T-helper 9 cell (primary cell): ENCODE results near the gene SLC25A4.
"Not testable (repeated sequence)": the region's sequence is repeated elsewhere in the genome, so short reads cannot be mapped to it uniquely, and the experiment has no call there.

ENCODE experiments used
- DNase-seq: peaks from one replicate; pipeline ENCODE4 v3.0.0-alpha.2; 2020
- total RNA-seq, 2 donors: gene quantifications; one replicate each; lab custom pipeline; 2026; lab: John Stamatoyannopoulos, UW

SLC25A4 gene
- 6.8 to 8.6 reads per million in 2 donors for total RNA-seq

DNA sequence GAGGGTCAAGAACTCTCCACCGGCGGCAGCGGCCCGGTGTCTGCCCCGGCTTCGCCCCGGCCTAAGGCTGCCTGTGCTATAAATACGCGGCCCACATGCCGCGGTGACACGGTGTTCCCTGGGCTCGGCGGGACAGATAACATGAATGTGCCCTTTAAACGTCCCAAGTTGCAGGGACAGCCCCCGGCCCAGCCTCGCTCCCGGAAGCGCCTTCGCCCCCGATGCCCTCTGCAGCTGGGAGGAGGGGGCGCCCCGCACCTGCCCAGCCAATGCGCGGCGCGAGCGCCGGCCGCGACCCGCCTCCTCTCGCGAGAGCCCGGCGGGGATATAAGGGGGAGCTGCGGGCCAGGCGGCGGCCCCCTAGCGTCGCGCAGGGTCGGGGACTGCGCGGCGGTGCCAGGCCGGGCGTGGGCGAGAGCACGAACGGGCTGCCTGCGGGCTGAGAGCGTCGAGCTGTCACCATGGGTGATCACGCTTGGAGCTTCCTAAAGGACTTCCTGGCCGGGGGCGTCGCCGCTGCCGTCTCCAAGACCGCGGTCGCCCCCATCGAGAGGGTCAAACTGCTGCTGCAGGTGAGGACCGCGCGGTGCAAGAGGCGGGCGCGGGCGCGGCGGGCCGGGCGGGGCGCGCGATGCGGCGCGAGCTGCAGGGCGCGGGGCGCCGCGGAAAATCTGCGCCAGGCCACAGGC, at the start of gene SLC25A4:
SLC25A4 (plus strand) TSS at position 355 of the 689 bp plus-strand sequence; CDS start at position 462, 107 bp downstream.
- peak; percentile 78 for DNase-seq

DNA sequence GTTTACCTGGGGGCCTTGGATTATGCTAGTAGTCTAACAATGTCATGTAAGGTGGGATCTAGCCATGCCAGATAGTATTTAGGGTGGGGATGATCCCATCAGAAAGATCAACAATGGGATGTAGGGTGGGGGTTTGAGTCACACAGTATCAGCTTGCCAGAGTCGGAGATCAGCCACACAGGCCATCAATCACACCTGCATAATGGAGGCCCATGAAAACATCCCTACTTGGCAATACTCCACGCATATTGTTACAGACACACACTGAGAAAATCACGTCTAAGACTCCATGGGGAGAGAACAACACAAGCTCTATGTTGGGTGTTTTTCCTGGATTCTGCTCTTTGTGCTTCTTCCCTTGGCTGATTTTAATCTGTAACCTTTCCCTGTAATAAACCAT, 49.5 kb upstream of the SLC25A4 start:
- DNase-seq = no peak

DNA sequence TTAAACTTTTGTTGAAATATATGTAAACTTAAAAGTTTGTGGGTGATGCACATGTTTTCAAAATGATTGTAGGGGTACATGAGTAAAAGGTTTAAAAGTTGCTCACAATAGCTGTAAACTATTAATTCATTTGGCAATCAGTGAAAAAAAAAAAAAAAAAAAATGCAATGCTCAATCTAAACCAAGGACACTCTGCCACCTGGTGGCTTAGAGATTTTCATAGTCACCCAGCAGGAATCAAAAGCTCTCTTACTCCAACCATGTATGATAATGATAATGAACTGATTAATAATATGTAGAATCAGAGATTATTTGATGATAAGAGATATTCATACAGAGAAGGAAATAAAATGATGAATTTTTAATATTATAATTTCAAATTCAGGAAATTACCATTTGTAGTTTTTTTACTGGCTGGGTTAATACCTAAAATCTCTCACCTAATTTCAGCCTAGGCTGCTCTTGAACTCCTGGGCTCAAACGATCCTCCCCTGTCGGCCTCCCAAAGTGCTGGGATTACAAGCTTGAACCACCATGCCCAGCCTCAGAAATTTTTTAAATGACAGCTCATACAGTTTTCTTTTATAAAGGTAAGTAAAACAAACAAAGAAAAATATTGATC, 46.9 kb upstream of the SLC25A4 start:
- DNase-seq = no peak

DNA sequence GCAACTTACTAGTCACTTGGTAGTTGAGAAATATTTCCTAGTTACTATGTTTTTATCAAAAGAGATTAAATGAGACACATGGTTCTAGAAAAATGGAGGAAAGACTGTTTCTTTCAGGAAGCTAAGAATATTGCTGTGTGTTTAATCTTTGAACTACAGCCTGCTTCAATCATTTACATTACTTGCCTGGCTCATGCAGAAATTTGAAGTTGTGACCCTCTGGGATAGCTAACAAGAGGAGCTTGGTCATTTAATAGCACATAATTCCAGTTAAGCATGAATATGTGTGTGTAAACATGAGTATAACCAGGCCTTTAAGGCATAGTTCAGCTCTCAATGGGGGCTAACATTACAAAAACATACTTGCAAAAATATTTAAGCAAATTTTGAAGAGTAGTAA, 44.6 kb upstream of the SLC25A4 start:
- DNase-seq = no peak

DNA sequence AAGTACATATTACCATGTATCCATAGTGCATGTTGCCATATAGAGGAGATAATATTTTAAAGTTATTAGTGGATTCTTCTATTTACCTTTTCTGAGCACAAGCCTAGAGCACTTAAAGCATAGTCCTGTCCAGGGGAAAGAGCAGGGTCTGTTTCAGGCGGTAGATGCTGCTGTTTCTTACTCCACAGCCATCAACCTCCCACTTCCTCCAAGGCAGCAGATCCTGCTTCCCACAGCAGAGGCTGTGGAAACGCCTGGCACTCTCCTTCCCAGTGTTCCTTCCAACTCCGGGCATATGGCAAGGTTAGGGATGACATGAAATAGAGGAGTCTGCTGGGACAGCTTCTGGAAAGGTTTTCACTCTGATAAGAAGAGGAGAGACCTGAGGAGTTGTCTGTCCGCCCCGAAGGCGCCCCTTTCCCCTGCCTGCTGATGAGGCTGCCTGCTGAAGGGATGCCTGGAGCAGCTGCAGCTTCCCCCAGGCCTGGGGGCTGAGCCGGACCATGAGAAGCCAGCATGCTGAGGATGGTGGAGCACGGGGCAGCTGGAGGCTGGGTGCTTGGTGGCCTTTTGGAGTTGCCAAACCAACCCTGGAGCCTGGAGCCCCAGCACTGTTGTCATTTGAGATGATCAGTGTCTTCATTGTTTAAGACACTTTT, 43.9 kb upstream of the SLC25A4 start:
- DNase-seq = no peak

DNA sequence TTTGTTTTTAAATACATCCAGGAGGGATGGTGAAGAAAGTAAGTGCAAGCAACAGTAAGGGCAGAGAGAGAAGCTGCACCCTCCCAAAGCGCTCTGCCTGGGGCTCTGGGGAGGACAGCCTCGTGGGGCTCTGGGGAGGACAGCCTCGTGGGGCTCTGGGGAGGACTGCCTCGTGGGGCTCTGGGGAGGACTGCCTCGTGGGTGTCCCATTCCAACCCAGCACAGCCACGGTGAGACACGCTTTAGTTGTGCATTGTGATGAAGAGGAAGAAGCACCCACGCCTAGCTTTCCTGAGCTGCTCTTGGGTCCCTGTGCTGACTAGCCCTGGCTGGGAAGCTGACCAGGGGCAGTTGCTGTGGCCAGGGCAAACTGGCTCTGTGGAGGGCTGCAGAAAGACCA, 43.1 kb upstream of the SLC25A4 start:
- no peak for DNase-seq

DNA sequence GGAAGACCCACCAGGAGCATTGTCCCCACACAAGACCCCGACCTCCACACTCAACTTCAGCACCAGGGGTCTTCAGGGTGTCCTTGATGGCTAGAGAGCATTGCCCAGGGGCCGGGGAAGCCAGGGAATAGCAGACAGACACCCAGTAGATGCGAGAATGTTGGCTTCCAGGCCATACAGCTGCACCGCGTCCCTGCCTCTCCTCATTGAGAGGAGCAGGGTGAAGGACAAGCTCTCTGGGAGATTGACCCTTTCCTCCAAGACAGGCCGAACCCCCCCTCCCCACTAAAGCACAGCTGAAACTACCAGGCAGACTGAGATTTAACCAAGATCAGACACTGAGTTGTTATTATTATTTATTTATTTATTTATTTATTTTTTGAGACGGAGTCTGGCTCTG, 42.6 kb upstream of the SLC25A4 start:
- DNase-seq = no peak

DNA sequence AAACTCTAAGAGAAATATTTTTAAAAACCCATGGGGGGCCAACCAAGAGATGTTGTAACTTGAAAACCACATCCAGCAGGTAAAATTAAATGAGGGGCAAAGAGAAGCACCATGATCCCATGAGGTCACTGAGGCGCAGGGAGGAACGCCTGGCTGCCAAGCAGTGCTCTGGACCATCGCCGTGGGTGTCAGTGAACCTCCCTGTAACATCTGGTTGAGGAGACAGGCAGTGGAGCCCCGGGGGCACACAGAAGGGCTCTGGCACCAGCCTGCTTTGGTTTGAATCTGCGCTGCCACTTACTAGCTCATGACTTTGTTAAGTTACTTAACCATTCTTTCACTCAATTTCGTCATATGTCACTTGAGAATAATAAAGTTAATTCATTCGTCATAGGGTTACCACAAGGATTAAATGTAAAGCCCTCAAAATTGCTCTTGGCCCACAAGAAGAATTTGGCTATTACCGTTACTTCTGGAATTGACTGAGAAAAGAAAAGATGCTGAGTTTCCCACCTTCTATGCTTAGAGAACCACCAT, 41.6 kb upstream of the SLC25A4 start:
- DNase-seq = no peak

DNA sequence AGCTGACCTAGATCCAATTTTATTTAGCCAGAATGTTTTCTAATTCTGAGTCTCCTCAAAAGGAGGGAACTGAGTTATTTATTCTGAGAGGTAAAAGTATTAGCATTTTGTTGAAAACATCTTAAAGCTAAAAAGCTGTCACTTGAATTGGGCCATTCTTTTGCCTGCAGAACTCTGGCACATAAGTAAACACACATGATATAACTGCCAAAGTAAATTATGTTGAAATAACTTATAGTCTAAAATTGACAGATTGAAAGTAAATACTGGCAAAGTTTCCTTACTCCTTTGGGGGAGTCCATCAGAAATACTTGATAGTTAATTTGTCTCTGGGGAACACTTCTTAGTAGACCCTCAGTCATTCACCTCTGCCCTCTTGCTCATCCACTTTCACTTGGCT, 38.3 kb upstream of the SLC25A4 start:
- no peak for DNase-seq

DNA sequence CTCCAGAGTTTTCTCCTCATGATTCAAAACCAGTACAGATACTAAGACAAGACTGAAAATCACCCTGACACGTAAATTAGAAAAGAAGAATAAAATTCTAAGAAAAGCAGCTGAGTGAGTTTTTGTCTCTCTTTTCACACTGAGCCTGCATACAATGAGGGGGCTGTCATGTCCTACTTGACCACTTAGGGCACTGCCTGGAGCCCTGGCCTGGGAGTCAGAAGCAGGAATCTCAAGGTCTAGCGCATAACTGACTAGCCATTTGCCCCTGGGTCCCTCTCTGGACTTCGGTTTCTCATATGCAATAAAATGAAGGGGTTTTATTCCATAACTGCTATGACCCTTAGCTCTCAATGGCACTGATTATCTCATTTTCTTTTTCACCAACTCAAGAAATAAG, 36.7 kb upstream of the SLC25A4 start:
- no peak for DNase-seq

DNA sequence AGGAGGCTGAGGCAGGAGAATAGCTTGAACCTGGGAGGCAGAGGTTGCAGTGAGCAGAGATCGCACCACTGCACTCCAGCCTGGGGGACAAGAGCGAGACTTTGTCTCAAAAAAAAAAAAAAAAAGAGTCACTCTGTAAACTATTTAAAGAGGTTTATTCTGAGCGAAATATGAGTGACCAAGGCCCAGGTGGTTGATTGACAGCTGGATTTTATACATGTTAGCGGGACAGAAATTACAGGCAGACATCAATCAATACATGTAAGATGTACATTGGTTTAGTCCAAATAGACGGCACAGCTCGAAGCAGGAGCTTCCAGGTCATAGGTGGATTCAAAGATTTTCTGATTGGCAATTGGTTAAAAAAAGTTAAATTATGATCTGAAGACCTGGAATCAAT, 35.5 kb upstream of the SLC25A4 start:
- not testable (repeated sequence) for DNase-seq

DNA sequence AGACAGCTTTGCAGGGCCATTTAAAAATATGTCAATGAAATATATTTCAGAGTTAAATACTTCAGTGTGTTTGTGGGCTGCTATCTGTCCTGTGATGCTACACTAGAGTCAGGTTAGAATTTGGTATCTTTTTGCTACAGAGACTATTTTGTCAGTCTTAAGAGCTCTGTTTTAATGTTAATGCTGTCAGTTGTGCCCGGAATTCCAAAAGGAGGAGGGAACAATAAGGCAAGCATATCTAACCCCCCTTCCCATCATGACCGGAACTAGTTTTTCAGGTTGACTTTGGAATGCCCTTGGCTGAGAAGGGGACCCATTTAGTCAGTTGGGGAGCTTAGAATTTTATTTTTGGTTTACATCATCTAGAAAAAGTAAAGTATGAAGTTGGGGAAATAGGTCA, 34.9 kb upstream of the SLC25A4 start:
- no peak for DNase-seq

DNA sequence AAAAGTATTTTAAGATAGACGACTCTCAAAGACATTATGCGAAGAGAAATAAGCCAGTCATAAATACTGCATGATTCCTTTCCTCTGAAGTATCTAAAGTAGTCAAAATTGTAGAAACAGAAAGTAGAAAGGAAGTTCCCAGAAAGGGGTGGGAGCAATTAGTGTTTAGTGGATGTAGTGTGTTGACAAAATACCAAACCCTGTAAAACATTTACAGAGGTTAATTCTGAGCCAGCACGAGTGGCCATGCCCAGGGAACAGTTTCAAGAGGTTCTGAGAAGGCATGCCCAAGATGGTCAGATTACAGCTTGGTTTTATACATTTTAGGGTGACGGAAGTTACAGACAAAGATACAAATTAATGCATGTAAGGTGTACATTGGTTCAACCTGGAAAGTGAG, 34.4 kb upstream of the SLC25A4 start:
- DNase-seq = no peak

DNA sequence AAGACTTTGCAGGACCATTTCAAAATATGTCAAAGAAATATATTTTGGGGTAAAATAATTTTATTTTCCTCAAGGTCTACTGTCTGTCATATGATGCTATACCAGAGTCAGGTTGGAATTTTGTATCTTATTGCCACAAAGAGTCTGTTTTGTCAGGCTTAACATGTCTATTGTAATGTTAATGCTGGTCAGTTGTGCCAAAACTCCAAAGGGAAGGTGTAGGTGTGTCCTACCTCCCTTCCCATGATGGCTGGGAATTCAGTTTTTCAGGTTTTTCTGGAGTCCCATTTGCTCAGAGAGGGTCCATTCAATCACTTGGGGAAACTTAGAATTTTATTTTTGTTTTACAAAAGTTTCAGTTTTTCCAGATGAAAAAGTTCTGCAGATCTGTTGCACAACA, 33.3 kb upstream of the SLC25A4 start:
- DNase-seq = no peak

DNA sequence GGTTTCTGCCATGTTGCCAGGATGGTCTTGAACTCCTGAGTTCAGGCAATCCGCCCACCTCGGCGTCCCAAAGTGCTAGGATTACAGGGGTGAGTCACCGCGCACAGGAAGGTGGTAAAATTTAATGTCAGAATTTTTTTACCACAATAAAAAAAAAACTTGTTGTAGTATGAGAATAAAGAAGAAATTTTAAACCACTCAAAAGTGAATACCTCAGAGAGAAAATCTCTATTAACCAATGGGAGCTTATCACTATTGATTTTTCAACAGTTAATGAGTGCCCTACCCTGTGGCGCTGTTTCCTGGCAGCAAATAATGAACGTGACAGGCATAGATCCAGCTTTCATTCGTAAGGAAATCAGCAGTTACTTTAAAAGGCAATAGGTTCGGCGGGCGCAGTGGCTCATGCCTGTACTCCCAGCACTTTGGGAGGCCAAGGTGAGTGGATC, 32.7 kb upstream of the SLC25A4 start:
- DNase-seq = no peak

DNA sequence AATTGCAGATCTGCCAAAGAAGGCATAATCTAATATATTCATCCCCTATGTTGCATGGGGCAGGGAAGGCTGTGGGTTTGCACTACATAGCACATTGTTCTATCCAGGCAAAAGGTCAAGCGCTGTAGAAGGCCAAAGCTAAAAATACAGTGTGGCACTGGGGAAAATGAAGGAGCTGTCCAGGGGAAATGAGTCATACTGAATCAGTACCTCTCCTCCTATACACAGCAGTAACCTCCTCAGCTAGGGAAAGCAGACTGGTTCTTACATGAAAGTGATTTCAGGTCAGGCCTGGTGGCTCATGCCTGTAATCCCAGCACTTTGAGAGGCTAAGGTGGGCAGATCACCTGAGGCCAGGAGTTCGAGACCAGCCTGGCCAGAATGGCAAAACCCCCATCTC, 31.0 kb upstream of the SLC25A4 start:
- no peak for DNase-seq

DNA sequence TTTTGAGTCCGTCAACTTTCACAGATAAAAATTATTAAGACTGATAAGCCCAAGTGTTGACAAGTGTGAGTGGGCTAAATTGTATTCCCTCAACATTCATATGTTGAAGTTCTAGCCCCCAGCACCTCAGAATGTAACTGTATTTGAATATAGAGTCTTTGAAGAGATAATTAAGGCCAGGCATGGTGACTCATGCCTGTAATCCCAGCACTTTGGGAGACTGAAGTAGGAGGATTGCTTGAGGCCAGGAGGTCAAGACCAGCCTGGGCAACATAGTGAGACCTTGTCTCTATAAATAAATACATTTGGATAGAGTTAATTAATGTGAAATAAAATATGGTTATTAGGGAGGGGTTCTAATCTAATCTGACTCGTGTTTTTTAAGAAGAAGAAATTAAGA, 29.7 kb upstream of the SLC25A4 start:
- DNase-seq = no peak

DNA sequence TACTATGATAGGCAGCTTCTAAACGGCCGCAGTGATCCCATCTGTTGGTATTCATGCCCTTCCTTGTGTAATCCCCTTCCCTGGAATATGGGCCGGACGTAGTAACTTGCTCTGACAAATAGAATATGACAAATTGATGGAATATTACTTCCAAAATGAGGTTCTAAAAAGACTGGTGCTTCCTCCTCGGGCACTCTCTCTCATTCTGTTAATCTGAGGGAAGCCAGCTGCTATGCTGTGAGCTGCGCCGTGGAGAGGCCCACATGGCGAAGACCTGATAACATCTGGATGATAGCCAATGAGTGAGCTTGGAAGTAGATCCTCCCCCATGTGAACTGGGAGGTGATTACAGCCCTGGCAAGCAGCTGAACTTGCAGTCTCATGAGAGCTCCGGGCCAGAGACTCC, 27.2 kb upstream of the SLC25A4 start:
- DNase-seq = no peak

DNA sequence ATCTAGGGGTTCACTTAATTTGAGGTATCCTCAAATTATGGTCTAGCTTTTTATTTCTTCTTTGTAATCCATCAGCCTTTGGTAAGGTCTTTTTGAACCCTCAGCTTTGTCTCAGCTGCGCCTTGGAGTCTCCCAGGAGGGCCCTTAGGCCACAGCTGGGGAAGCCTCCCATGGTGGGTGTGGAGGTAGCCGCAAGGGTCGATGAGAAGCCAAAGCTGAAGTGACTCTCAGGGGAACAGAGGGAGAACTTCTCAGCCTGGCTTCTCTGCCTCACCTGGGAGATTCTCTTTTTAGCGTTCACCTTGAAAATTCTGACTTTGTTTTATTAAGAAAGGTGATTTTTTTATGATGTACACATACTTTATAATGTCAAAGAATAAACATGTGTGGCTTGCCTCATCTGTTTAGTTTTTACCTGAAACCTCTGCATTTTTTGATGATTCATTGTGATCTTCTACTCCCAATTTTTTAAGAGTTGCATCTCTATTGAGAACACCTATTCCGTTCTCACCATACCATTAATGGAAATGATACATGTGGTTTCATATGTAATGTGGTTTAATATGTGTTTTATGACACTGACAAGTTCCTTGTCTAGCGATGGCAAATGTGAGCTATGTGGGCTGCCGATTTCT, 25.6 kb upstream of the SLC25A4 start:
- DNase-seq = no peak

DNA sequence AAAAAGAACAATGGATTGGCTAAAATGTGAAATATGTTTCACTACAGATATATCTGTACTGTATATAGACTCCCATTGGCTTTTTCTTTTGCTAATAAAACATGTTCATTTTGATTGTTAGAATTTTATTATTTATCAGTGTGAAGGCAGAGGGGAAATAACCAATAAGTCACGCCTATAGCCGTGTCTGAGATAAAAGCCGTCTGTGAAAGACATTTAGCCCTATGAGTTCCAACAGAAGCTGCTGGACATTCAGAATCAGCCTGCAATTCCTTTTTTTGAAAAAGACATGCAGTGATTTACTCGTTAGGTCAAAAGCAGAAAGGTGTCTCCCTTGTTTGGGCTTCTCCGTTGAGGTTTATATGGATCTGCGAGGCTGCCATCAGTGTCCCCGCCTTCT, 24.2 kb upstream of the SLC25A4 start:
- DNase-seq = no peak

DNA sequence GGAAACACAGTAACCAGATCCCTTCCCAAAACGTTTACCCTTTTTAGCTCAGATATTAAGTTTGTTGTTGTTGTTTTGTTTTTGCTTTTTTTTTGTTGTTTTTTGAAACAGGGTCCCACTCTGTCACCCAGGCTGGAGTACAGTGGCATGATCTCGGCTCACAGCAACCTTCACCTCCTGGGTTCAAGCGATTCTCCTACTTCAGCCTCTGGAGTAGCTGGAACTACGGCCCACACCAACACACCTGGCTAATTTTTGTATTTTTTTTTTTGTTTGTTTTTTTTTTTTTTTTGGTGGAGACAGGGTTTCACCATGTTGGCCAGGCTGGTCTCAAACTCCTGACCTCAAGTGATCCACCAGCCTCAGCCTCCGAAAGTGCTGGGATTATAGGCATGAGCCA, 23.6 kb upstream of the SLC25A4 start:
- not testable (repeated sequence) for DNase-seq

DNA sequence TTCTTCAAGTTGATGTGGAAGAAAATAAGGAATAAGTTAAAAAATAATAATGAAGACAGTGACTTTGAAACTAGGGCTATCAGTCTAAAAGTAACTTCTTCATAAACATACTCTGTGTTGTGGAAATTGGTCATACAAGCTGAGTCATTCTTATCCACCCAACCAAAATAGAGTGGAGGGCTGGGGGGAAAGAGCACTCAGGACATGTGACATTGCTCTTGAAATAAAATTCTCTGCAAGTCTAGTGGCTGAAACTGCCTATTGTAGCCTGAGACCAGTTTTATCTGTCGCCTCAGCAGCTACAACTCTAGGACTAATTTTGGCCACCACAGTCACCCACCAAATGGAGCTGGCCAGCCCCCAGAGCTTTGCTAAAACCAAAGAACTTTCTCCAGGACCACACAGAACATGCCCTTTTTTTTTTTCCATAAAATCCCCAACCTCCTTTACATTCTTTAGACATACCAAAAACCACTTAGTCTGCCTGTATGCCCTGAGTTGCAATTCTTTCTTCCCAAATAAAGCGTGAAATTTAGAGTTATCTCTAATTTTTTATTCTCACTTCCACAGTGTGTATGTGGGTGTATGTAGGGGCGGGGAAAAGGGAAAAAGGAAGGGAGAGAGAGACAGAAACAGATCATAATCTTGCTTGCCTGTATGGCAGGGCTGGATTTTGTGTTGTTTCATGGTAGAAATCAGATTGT, 23.0 kb upstream of the SLC25A4 start:
- no peak for DNase-seq

DNA sequence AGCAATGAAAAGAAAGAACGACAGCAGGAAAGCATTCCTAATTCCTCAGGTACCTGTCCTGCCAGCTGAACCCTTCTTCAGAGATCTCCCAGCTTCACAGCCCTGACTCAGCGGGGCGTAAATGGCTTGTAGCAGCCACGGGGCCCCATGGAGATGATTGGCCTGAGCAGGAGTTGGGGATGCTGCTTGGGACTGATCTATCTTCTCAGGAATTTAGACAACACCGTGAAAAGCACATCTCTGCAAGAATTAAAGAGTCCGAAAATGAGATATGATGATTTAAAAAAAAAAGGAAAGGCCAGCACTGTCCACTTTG, 22.5 kb upstream of the SLC25A4 start:
- DNase-seq = no peak
